Osteocyte (in vitro differentiated cells): ENCODE data around the gene LRP1B. TPM values are rescaled to one million over a fixed set of nuclear protein-coding genes. Genes with fewer than 3 reads are reported as not detected.

ENCODE experiments used
- DNase-seq: peaks from one replicate; pipeline ENCODE4 v3.0.0; 2021; ENCODE audit warnings: mixed read lengths; ENCODE audit not compliant: unreplicated experiment; ENCODE audit errors: extremely low spot score
- H3K27ac Mint-ChIP-seq: one replicate; pipeline ENCODE4 v1.8.0; 2021; ENCODE audit warnings: mild to moderate bottlenecking, mixed read lengths; ENCODE audit not compliant: unreplicated experiment
- H3K27me3 Mint-ChIP-seq: one replicate; pipeline ENCODE4 v1.8.0; 2021; ENCODE audit warnings: mixed read lengths; ENCODE audit not compliant: unreplicated experiment
- H3K36me3 Mint-ChIP-seq: one replicate; pipeline ENCODE4 v1.8.0; 2021; ENCODE audit warnings: mixed read lengths; ENCODE audit not compliant: unreplicated experiment
- H3K4me1 Mint-ChIP-seq: one replicate; pipeline ENCODE4 v1.8.0; 2021; ENCODE audit warnings: mixed read lengths; ENCODE audit not compliant: unreplicated experiment
- H3K4me3 Mint-ChIP-seq: one replicate; pipeline ENCODE4 v1.8.0; 2021; ENCODE audit warnings: mild to moderate bottlenecking, moderate library complexity, mixed read lengths; ENCODE audit not compliant: unreplicated experiment
- H3K9me3 Mint-ChIP-seq: one replicate; pipeline ENCODE4 v1.8.0; 2021; ENCODE audit warnings: mixed read lengths; ENCODE audit not compliant: unreplicated experiment
- CTCF ChIP-seq: fragments of 200-600 bp; sonication (generic); IDR thresholded peaks from 2 replicates; pipeline ENCODE4 v1.5.0; 2021; ENCODE audit warnings: antibody characterized with exemption, mild to moderate bottlenecking, moderate library complexity
- total RNA-seq: library from RNA; stranded (reverse); gene quantifications from 2 replicates; pipeline ENCODE4 v1.2.1, GENCODE V29; 2021

LRP1B gene
- total RNA-seq, 1 donor from 2014 or later: 3.6 TPM

GRCh38 chr2:141041281-141041680, 1089.5 kb downstream of the LRP1B start:
- no peak overlapping the region for H3K27ac Mint-ChIP-seq
- no peaks in the 10 kb centered on the region for H3K9me3 Mint-ChIP-seq
- H3K4me3 Mint-ChIP-seq: no peak overlapping the region
- DNase-seq: no peak
- TF ChIP-seq CTCF: no peak
- no peaks in the 10 kb centered on the region for H3K36me3 Mint-ChIP-seq
- H3K27me3 Mint-ChIP-seq: no peaks in the 10 kb centered on the region
- H3K4me1 Mint-ChIP-seq: peaks cover 9% of the 10 kb centered on the region

GRCh38 chr2:141038341-141038740, 1092.5 kb downstream of the LRP1B start:
- H3K27me3 Mint-ChIP-seq: no peaks in the 10 kb centered on the region

GRCh38 chr2:141037361-141037760, 1093.5 kb downstream of the LRP1B start:
- Mint-ChIP-seq H3K9me3 (no peaks in the 10 kb centered on the region), H3K27ac (no peak overlapping the region), H3K4me1 (peaks cover 16% of the 10 kb centered on the region), H3K4me3 (no peak overlapping the region), H3K36me3 (no peaks in the 10 kb centered on the region), H3K27me3 (no peaks in the 10 kb centered on the region)
- DNase-seq: no peak
- TF ChIP-seq CTCF: no peak

More at GRCh38 chr2:141038341-141038740, 1092.5 kb downstream of the LRP1B start:
- no peak for DNase-seq
- no peak for TF ChIP-seq CTCF
- H3K4me1 Mint-ChIP-seq: peaks cover 16% of the 10 kb centered on the region
- no peak overlapping the region for H3K27ac Mint-ChIP-seq
- no peaks in the 10 kb centered on the region for H3K9me3 Mint-ChIP-seq
- H3K36me3 Mint-ChIP-seq: no peaks in the 10 kb centered on the region
- H3K4me3 Mint-ChIP-seq: no peak overlapping the region

- no peak overlapping the region for H3K4me3 Mint-ChIP-seq
- TF ChIP-seq CTCF: no peak
- H3K27ac Mint-ChIP-seq: peak overlapping the region; percentile 49
- no peak for DNase-seq
- H3K36me3 Mint-ChIP-seq: no peaks in the 10 kb centered on the region
- no peaks in the 10 kb centered on the region for H3K27me3 Mint-ChIP-seq
- no peaks in the 10 kb centered on the region for H3K9me3 Mint-ChIP-seq
- H3K4me1 Mint-ChIP-seq: peaks cover 18% of the 10 kb centered on the region
These were observed 1094.9 kb downstream of the LRP1B start for GRCh38 chr2:141035846-141036420.

GRCh38 chr2:141029428-141030078, 1101.3 kb downstream of the LRP1B start:
- Mint-ChIP-seq H3K27ac (no peak overlapping the region), H3K27me3 (no peaks in the 10 kb centered on the region), H3K36me3 (no peaks in the 10 kb centered on the region), H3K4me1 (peaks cover 6% of the 10 kb centered on the region), H3K9me3 (peaks cover 5% of the 10 kb centered on the region), H3K4me3 (no peak overlapping the region)
- DNase-seq: no peak
- TF ChIP-seq CTCF: no peak
